ENCODE results near the gene ELP5.

ELP5 gene

GRCh38 chr17:7235693-7236665, 16.0 kb upstream of the ELP5 start:
- TF ChIP-seq CTCF (IDR thresholded peaks at IDR 0.05) = no peak

GRCh38 chr17:7236808-7237207, 15.2 kb upstream of the ELP5 start:
- TF ChIP-seq CTCF (IDR thresholded peaks at IDR 0.05) = no peak

- TF ChIP-seq CTCF (IDR thresholded peaks at IDR 0.05) = no peak
These were observed 14.7 kb upstream of the ELP5 start for GRCh38 chr17:7237266-7237760.

- TF ChIP-seq CTCF (IDR thresholded peaks at IDR 0.05) = no peak
These were observed 14.1 kb upstream of the ELP5 start for GRCh38 chr17:7237761-7238419.

- TF ChIP-seq CTCF (IDR thresholded peaks at IDR 0.05) = no peak
These were observed 13.5 kb upstream of the ELP5 start for GRCh38 chr17:7238420-7239090.

GRCh38 chr17:7239091-7240027, 12.7 kb upstream of the ELP5 start, which contains the start of gene PHF23:
PHF23 (minus strand) TSS chr17:7239457; CDS start chr17:7239279, 178 bp downstream.
- no peak for TF ChIP-seq CTCF (IDR thresholded peaks at IDR 0.05)

Data from LNCAP (cell line).